B cell (primary cell): ENCODE measurements around the gene TMEM130. TPM values are rescaled to one million over a fixed set of nuclear protein-coding genes. Genes with fewer than 3 reads are reported as not detected.

Experiments used
- ATAC-seq: fragments of 200-7000 bp; cut with Tn5 transposase; one replicate; pipeline ENCODE4 v1.10.0; 2021; ENCODE audit warnings: low read depth, mild to moderate bottlenecking, moderate number of reproducible peaks, moderate library complexity
- CTCF ChIA-PET: fragments of 350-600 bp; sonication (Branson Sonifier 250); formaldehyde crosslinking; loops from one replicate; lab custom pipeline; 2021; ENCODE audit warnings: antibody characterized with exemption, inconsistent platforms; lab: Charles Lee
- POLR2A ChIA-PET: fragments of 350-600 bp; sonication (Branson Sonifier 250); formaldehyde crosslinking; loops from one replicate; lab custom pipeline; 2021; ENCODE audit warnings: antibody characterized with exemption; lab: Charles Lee
- DNase-seq: peaks from one replicate; pipeline ENCODE4 v3.0.0; 2013
- H2AFZ ChIP-seq: 2 replicates; pipeline ENCODE4 v1.6.1; 2012; ENCODE audit warnings: mild to moderate bottlenecking, low read depth, low read length; ENCODE audit not compliant: insufficient read depth, poor library complexity, severe bottlenecking
- H3K27ac ChIP-seq, 2 donors: 1 replicate in 1 of 2; 2 replicates in 1 of 2; pipeline ENCODE4 v1.5.1; 2012 to 2013; ENCODE audit warnings: low read length in 2 of 2, mild to moderate bottlenecking in 2 of 2, moderate library complexity in 1 of 2
- H3K27me3 ChIP-seq, 4 experiments: fragments of 200-600 bp in 1 of 4; sonication (generic) in 1 of 4; replicated peaks in 1 of 4; 1 replicate in 2 of 4; 2 replicates in 2 of 4; pipeline versions ENCODE4 v1.6.1 to v1.7.0; 2013 to 2016; ENCODE audit warnings: low read length in 3 of 4, mild to moderate bottlenecking in 2 of 4, mixed read lengths in 1 of 4, moderate library complexity in 1 of 4; ENCODE audit not compliant: insufficient read depth in 4 of 4, control insufficient read depth in 3 of 4; ENCODE audit errors: control extremely low read depth in 1 of 4
- H3K36me3 ChIP-seq, 2 experiments: replicated peaks in 1 of 2; 1 replicate in 1 of 2; 2 replicates in 1 of 2; pipeline versions ENCODE4 v1.6.1 to v1.7.1; 2013; ENCODE audit warnings: low read length in 1 of 2; ENCODE audit not compliant: insufficient read depth in 2 of 2, control insufficient read depth in 1 of 2; ENCODE audit errors: control extremely low read depth in 1 of 2, extremely low read depth in 1 of 2
- H3K4me1 ChIP-seq, 2 donors: fragments of 200-600 bp in 1 of 2; sonication (generic) in 1 of 2; 1 replicate in 1 of 2; 2 replicates in 1 of 2; pipeline versions ENCODE4 v1.5.1 to v1.6.1; 2013 to 2017; ENCODE audit warnings: low read length in 2 of 2; ENCODE audit not compliant: control insufficient read depth in 2 of 2, insufficient read depth in 2 of 2
- H3K4me2 ChIP-seq: replicated peaks from 2 replicates; pipeline ENCODE3; 2012; ENCODE audit warnings: mild to moderate bottlenecking, low read depth, low read length; ENCODE audit not compliant: poor library complexity, severe bottlenecking
- H3K4me3 ChIP-seq, 5 experiments: fragments of 200-600 bp in 1 of 5; sonication (generic) in 1 of 5; 1 replicate in 3 of 5; 2 replicates in 2 of 5; pipeline versions ENCODE4 v1.5.1 to v1.7.0; 2011 to 2016; ENCODE audit warnings: low read length in 4 of 5, mild to moderate bottlenecking in 4 of 5, low read depth in 2 of 5, control low read depth in 1 of 5, moderate library complexity in 1 of 5; ENCODE audit not compliant: insufficient read depth in 1 of 5; ENCODE audit errors: control extremely low read depth in 1 of 5, extremely low read depth in 1 of 5
- H3K79me2 ChIP-seq: fragments of 200-600 bp; sonication (generic); one replicate; pipeline ENCODE4 v1.6.0; 2016; ENCODE audit warnings: low read length; ENCODE audit not compliant: control insufficient read depth, insufficient read depth
- H3K9ac ChIP-seq: fragments of 200-600 bp; sonication (generic); 2 replicates; pipeline ENCODE4 v1.6.1; 2017; ENCODE audit warnings: mild to moderate bottlenecking, low read length, moderate library complexity
- H3K9me3 ChIP-seq, 3 donors: one replicate each; pipeline versions ENCODE4 v1.6.1 to v1.7.1; 2013; ENCODE audit warnings: low read length in 2 of 3; ENCODE audit not compliant: control insufficient read depth in 2 of 3, insufficient read depth in 1 of 3; ENCODE audit errors: control extremely low read depth in 1 of 3
- H4K20me1 ChIP-seq: 2 replicates; pipeline ENCODE4 v1.6.0; 2012; ENCODE audit warnings: mild to moderate bottlenecking, low read length; ENCODE audit not compliant: insufficient read depth, control insufficient read depth, poor library complexity, severe bottlenecking
- H3K27ac Mint-ChIP-seq: one replicate; pipeline ENCODE4 v1.8.0; 2021; ENCODE audit warnings: mixed read lengths
- H3K27me3 Mint-ChIP-seq: one replicate; pipeline ENCODE4 v1.8.0; 2021; ENCODE audit warnings: mixed read lengths
- H3K4me1 Mint-ChIP-seq: one replicate; pipeline ENCODE4 v1.8.0; 2021; ENCODE audit warnings: mixed read lengths
- H3K4me3 Mint-ChIP-seq: one replicate; pipeline ENCODE4 v1.8.0; 2021; ENCODE audit warnings: mixed read lengths
- H3K9me3 Mint-ChIP-seq: one replicate; pipeline ENCODE4 v1.8.0; 2022; ENCODE audit warnings: mixed read lengths; ENCODE audit not compliant: insufficient read depth
- CTCF ChIP-seq: fragments of 200-600 bp; IDR thresholded peaks from one replicate; pipeline ENCODE4 v1.8.0; 2022; ENCODE audit warnings: antibody characterized with exemption, mild to moderate bottlenecking
- EZH2 ChIP-seq: IDR thresholded peaks from 2 replicates; pipeline ENCODE4 v1.6.1; 2012; ENCODE audit warnings: borderline replicate concordance, low read depth, mild to moderate bottlenecking, moderate library complexity, low read length; ENCODE audit not compliant: insufficient read depth, poor library complexity, severe bottlenecking
- WGBS: methylation state at CpG from one replicate; pipeline ENCODE4 v1.1.5; 2013; ENCODE audit warnings: missing lambda C conversion rate; ENCODE audit not compliant: insufficient coverage; 5-methylcytosine and 5-hydroxymethylcytosine counted together
- intact Hi-C: fragments of 100-400 bp; cut with micrococcal nuclease; formaldehyde crosslinking; loops from one replicate; pipeline ENCODE4 v1.10.0; 2022
- polyA plus RNA-seq: library from polyadenylated mRNA; depleted of rRNA; stranded (reverse); fragments of >200 nt; gene quantifications from 2 replicates; pipeline ENCODE4 v1.2.3, GENCODE V29; 2012
- total RNA-seq, 2 donors: library from RNA; stranded (reverse); fragments of 120-200 nt in 1 of 2; gene quantifications; 1 replicate in 1 of 2; 2 replicates in 1 of 2; pipeline versions ENCODE4 v1.2.3 to v1.2.4, GENCODE V29; 2013 to 2022

TMEM130 gene
- total and polyA plus RNA-seq, 2 donors (not counting 1 experiment from before 2014, with no cell fraction given) = 0.20 TPM; not detected in 1

GRCh38 chr7:98866351-98866750, 3.5 kb downstream of the TMEM130 start:
- Histone ChIP-seq H4K20me1 (no peaks in the 10 kb centered on the region), H3K4me2 (no peak overlapping the region), H3K9me3 (peaks cover 0 to 14% (median 0%) of the 10 kb centered on the region in 3 donors), H3K9ac (no peak overlapping the region), H3K79me2 (no peaks in the 10 kb centered on the region), H2AFZ (no peak overlapping the region), H3K27ac (no peak overlapping the region), H3K4me1 (peaks cover 16 to 21% of the 10 kb centered on the region in 2 donors), H3K4me3 (no peak overlapping the region), H3K36me3 (no peaks in the 10 kb centered on the region), H3K27me3 (peaks cover 0 to 21% (median 9%) of the 10 kb centered on the region in 4 experiments)
- H3K9me3 Mint-ChIP-seq = no peaks in the 10 kb centered on the region
- peaks cover 12% of the 10 kb centered on the region for H3K4me1 Mint-ChIP-seq
- H3K4me3 Mint-ChIP-seq = no peak overlapping the region
- CTCF ChIA-PET = interaction anchor here (2.4 kb wide), 1 partner anchor 12 kb away, joined by 5 read pairs; the partner anchor contains the start of gene TRRAP
- intact Hi-C loops = no loop called here
- H3K27me3 Mint-ChIP-seq = peaks cover 7% of the 10 kb centered on the region
- WGBS = 88% methylated on average over 11 of the region's 12 CpGs
- ATAC-seq (no peak), DNase-seq (no peak)
- TF ChIP-seq EZH2 = no peak
- no peak for TF ChIP-seq CTCF
- H3K27ac Mint-ChIP-seq = no peak overlapping the region
- POLR2A ChIA-PET = interaction anchor here (0.7 kb wide), 1 partner anchor 103 kb away, joined by 3 read pairs; no protein-coding TSS in a partner anchor

GRCh38 chr7:98864731-98865453, 4.9 kb downstream of the TMEM130 start:
- no peaks in the 10 kb centered on the region for H3K9me3 Mint-ChIP-seq

More at GRCh38 chr7:98864731-98865453, 4.9 kb downstream of the TMEM130 start:
- ATAC-seq (no peak), DNase-seq (no peak)
- H3K4me2 ChIP-seq = no peak overlapping the region
- ChIA-PET POLR2A (no interaction called here), CTCF (interaction anchor here (1.0 kb wide), 1 partner anchor 14 kb away, joined by 3 read pairs; the partner anchor contains the start of gene TRRAP)
- H3K4me1 ChIP-seq = peaks cover 8 to 10% of the 10 kb centered on the region in 2 donors
- peaks cover 0 to 6% (median 0%) of the 10 kb centered on the region in 3 donors for H3K9me3 ChIP-seq
- peaks cover 1% of the 10 kb centered on the region for H3K4me1 Mint-ChIP-seq
- no peaks in the 10 kb centered on the region for H4K20me1 ChIP-seq
- H3K9ac ChIP-seq = no peak overlapping the region
- no peak overlapping the region for H3K4me3 Mint-ChIP-seq
- H3K4me3 ChIP-seq = no peak overlapping the region
- H2AFZ ChIP-seq = no peak overlapping the region
- intact Hi-C loops = no loop called here
- H3K36me3 ChIP-seq = no peaks in the 10 kb centered on the region
- H3K27ac ChIP-seq = no peak overlapping the region
- TF ChIP-seq CTCF (no peak), EZH2 (no peak)
- peaks cover 0 to 14% (median 6%) of the 10 kb centered on the region in 4 experiments for H3K27me3 ChIP-seq
- no peak overlapping the region for H3K27ac Mint-ChIP-seq
- 69% methylated on average over 11 of the region's 14 CpGs for WGBS
- H3K79me2 ChIP-seq = no peaks in the 10 kb centered on the region
- peaks cover 9% of the 10 kb centered on the region for H3K27me3 Mint-ChIP-seq
